HG03432 (cell line): ENCODE results near the gene METTL1.
A peak's percentile ranks its signal among the peaks of the same experiment; 100 is the strongest.
"Not testable (repeated sequence)": the region's sequence is repeated elsewhere in the genome, so short reads cannot be mapped to it uniquely, and the experiment has no call there.

ENCODE experiments used
- ATAC-seq: cut with Tn5 transposase; IDR thresholded peaks from one replicate; pipeline ENCODE4 v1.9.1; 2021; ENCODE audit warnings: mild to moderate bottlenecking, moderate library complexity; ENCODE audit not compliant: unreplicated experiment

Gene METTL1

DNA sequence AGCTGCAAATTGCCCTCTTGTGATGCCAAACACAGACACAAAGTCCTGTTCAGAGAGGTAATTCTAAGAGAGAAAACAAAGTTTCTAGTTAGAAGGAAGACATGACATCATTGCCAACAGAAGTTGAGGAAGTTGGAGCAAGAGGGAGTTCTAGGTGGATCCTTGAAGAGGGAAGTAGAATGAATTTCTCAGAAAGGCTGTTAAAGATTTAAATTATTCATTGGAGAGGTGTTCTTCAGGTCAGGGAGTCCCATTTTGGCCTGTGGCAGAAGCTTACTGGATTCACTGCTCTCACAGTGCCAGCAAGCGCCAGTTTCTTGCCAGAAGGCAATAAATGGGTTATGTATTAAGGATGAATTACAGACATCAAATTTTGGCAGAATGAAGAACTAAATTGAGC lies 26.0 kb upstream of the METTL1 start:
- ATAC-seq, result no peak

GRCh38 chr12:57796996-57797395 lies 25.1 kb upstream of the METTL1 start:
- ATAC-seq, result no peak

DNA sequence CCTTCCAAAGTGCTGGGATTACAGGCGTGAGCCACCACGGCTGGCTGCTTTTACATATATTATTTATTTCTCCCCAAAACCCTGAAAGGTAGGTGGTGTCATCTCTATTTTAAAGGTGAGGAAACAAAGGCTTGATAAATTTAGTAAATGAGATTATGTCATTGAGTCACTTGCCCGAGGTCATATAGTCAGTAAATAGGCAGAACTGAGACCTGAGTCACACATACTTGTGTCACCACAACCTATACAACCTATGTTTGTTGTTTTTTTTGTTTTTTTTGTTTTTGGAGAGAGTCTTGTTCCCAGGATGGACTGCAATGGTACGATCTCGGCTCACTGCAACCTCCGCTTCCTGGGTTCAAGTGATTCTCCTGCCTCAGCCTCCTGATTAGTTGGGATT lies 23.4 kb upstream of the METTL1 start:
- no peak for ATAC-seq

GRCh38 chr12:57793920-57794319 lies 22.0 kb upstream of the METTL1 start:
- ATAC-seq, result no peak

DNA sequence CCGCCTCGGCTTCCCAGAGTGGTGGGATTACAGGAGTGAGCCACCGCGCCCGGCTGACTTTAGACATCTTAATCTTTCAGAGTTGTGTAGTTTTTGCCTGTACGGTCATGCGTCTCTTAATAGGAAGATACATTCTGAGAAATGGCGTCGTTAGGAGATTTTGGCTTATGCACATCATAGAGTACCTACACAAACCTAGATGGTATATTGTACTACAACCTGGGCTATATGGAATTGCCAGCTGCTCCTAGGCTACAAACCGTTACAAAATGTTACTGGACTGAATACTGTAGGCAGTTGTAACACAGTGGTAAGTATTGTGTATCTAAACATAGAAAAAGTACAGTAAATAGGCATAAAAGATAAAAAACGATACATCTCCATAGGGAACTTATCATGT lies 12.0 kb upstream of the METTL1 start:
- no peak for ATAC-seq

- ATAC-seq, result peak; percentile 7
Observed at GRCh38 chr12:57783466-57783801, 11.5 kb upstream of the METTL1 start.

GRCh38 chr12:57782608-57783465 lies 10.9 kb upstream of the METTL1 start, which contains the start of gene TSFM:
TSS of gene TSFM (plus strand) at chr12:57782787. CDS start at chr12:57782802, 15 bp downstream.
- peak; percentile 89 for ATAC-seq

GRCh38 chr12:57782243-57782607 lies 10.3 kb upstream of the METTL1 start:
- peak; percentile 2 for ATAC-seq

DNA sequence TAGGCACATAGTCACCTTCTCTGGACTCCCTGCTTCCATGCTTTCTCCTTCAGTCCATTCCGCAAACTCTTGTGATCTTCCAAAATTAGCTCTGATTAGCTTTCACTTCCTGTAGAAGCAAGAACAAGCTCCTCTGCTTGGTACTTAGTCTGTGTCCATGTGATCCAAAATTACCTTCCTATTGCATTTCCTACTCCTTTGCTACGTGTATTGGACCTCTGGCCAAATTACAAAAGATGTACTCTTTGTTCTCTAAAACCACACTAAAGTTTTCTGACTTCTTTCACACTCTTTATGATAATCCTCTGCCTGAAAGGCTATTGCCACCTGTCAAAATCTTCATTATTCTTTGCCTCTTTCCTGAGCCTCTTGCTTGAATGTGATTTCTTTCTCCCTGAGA lies 9.9 kb upstream of the METTL1 start:
- ATAC-seq, result no peak

- ATAC-seq, result no peak
Observed at GRCh38 chr12:57781244-57781643, 9.3 kb upstream of the METTL1 start.

DNA sequence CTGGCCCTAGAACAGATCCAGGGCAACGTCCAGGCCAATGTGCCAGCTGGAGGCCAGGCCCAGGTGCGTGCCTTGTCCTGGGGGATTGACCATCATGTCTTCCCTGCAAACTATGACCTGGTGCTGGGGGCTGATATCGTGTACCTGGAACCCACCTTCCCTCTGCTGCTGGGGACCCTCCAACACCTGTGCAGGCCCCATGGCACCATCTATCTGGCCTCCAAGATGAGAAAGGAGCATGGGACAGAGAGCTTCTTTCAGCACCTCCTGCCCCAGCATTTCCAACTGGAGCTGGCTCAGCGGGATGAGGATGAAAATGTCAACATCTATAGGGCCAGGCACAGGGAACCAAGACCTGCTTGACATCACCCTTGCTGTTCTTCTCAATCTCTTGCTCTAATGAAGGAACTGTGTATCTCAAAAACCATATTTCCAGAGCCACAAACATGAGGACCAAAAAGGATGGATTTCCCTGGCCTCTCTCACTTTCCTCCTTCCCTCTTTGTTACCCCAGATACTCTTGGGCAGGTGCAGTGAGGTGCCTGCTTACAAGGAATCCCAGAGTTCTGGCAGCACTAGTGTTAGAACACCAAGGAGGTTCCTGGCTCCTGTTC lies 8.5 kb upstream of the METTL1 start:
- ATAC-seq, result no peak

DNA sequence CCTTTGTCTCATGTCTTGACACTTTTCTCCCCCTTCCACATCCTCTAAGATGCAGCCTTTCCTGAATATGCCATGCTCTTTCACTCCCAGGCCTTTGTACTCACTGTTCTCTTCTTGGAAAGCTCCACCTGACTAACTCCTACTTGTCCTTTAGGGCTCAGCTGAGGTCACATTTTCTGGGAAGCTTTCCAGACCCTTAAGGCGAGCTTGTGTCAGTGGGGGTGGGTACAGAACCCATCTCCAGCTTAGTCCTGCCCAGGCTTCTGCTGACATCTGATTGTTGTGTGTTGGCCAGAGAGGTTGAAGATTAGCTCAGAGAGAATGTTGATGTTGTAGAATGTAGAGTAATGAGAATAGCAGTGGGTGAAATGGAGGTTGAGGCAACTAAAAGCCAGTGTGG lies 7.8 kb upstream of the METTL1 start:
- no peak for ATAC-seq

DNA sequence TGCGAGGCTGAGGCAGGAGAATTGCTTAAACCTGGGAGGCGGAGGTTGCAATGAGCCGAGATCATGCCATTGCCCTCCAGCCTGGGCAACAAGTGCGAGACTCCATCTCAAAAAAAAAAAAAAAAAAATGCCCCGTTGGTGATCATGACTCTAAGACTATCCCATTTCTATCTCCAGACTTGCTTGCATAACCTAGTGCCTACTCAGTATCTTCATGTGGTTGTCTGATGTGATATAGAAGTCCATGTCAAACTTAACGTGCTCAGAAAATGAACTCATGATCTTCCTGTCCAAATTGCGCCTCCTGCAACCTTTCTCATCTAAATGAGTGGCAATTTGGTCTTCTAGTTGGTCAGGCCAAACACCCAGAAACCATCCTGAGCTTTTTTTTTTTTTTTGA lies 6.0 kb upstream of the METTL1 start:
- ATAC-seq, result no peak

DNA sequence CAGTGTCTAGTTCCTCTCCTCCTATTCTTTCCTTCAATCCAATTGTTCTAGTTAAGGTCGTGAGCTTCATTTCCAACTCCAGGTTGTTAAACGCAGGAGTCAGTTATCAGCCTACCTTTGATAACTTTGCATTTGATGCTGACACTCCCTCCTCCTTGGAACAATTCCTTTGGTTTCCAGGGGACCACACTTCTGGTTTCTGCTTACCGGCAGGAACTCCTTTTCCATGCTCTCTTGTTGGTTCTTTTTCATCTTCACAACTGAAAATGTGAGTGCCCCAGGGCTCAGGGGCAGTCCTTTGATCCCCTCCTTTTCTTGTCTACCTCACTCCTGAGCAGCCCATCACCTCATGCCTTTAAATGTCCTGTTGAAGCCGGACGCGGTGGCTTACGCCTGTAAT lies 5.5 kb upstream of the METTL1 start:
- no peak for ATAC-seq

- ATAC-seq, result no peak
Observed at GRCh38 chr12:57776247-57776587, 4.3 kb upstream of the METTL1 start.

DNA sequence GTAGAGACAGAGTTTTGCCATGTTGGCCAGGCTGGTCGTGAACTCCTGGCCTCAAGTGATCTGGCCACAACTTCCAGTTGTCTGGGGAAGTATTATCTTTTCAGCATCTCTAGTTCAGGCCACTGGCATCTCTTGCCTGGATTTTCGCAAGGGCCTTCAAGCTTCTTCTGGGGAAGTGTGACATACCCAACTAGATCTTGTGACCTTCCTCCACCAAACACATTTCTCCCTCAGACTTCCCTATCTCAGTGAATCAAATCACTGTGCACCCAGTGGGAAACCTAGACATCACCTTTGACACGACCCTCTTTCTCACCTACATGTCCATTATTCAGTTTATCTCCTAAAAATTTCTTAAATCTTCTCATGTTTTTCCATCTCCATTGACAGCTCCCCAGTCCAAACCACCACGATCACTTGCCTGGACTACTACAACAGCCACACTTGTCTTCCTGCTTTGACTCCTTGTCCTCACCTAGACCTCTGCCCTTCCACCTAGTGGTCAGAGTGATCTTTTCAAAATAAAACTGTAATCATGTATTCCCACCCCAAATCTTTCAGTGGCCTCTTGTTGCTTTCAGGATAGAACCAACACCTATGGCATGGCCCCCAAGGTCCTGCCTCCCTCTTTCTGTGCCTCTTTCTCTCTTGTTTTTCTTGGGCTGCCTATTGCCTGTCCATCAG lies 3.8 kb upstream of the METTL1 start:
- ATAC-seq, result no peak

GRCh38 chr12:57775044-57775443 lies 3.1 kb upstream of the METTL1 start:
- ATAC-seq, result no peak

GRCh38 chr12:57774634-57775033 lies 2.7 kb upstream of the METTL1 start:
- not testable (repeated sequence) for ATAC-seq

DNA sequence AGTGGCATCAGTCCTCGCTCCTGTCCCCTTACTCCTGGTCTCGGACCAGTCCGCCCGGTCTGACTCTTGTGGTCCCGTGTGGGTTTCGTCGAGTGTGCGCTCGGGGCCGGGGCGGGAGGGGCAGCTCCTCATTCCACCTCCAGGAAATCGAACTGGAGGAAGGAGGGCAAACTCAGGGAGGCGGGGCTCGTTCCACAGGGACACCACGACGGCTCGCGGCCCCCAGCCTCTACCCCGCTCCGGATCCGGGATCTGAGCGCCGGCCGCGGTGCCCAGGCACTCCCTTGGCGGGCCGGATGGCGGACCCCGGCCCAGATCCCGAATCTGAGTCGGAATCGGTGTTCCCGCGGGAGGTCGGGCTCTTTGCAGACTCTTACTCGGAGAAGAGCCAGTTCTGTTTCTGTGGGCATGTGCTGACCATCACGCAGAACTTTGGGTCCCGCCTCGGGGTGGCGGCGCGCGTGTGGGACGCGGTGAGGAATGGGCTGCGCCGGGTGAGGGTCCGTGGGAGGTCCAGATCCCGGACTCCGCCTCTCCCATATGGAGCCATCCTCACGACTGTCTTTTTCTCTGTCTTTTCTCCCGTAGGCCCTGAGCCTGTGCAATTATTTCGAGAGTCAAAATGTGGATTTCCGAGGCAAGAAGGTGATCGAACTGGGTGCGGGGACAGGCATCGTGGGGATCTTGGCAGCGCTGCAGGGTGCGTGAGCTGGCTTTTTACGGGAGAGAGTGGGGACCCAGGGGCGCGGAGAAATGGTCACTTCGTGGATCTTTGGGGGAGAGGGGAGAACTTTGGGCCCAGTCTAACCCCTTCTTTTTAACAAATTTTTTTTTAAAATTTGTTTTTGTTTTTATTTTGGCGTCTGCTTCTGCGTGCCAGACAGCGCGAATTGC lies 771 bp upstream of the METTL1 start, which contains the start of gene EEF1AKMT3:
Gene EEF1AKMT3, plus strand, starts transcription at position 186 of the 894 bp plus-strand sequence. Its CDS starts 111 bp downstream, at position 297.
- peak; percentile 36 for ATAC-seq

- ATAC-seq, result peak; percentile 80
Observed at GRCh38 chr12:57771236-57771872, 551 bp downstream of the METTL1 start.
